ENCODE data around the gene BCAS3.
A peak's percentile ranks its signal among the peaks of the same experiment; 100 is the strongest.

The BCAS3 gene

GRCh38 chr17:61208301-61209105 lies 530.9 kb downstream of the BCAS3 start:
- TF ChIP-seq GATA2 (IDR thresholded peaks at IDR 0.05; ENCODE audit: low read depth, low read length) (no peak), GATA3 (IDR thresholded peaks at IDR 0.05; ENCODE audit: low read depth, low read length) (no peak)

- no peak for TF ChIP-seq GATA3 (IDR thresholded peaks at IDR 0.05; ENCODE audit: low read depth, low read length)
- TF ChIP-seq GATA2 (IDR thresholded peaks at IDR 0.05; ENCODE audit: low read depth, low read length) = no peak
These were observed 531.4 kb downstream of the BCAS3 start for GRCh38 chr17:61209106-61209439.

- TF ChIP-seq GATA2 (IDR thresholded peaks at IDR 0.05; ENCODE audit: low read depth, low read length) (no peak), GATA3 (IDR thresholded peaks at IDR 0.05; ENCODE audit: low read depth, low read length) (no peak)
These were observed 531.9 kb downstream of the BCAS3 start for GRCh38 chr17:61209525-61209924.

- TF ChIP-seq GATA3 (IDR thresholded peaks at IDR 0.05; ENCODE audit: low read depth, low read length) = no peak
- no peak for TF ChIP-seq GATA2 (IDR thresholded peaks at IDR 0.05; ENCODE audit: low read depth, low read length)
These were observed 533.6 kb downstream of the BCAS3 start for GRCh38 chr17:61211236-61211635.

GRCh38 chr17:61212655-61213054 lies 535.0 kb downstream of the BCAS3 start:
- TF ChIP-seq GATA3 (IDR thresholded peaks at IDR 0.05; ENCODE audit: low read depth, low read length) = no peak
- no peak for TF ChIP-seq GATA2 (IDR thresholded peaks at IDR 0.05; ENCODE audit: low read depth, low read length)

- TF ChIP-seq GATA2 (IDR thresholded peaks at IDR 0.05; ENCODE audit: low read depth, low read length) (no peak), GATA3 (IDR thresholded peaks at IDR 0.05; ENCODE audit: low read depth, low read length) (no peak)
These were observed 537.1 kb downstream of the BCAS3 start for GRCh38 chr17:61214753-61215152.

GRCh38 chr17:61216066-61216465 lies 538.4 kb downstream of the BCAS3 start:
- TF ChIP-seq GATA2 (IDR thresholded peaks at IDR 0.05; ENCODE audit: low read depth, low read length) = no peak
- no peak for TF ChIP-seq GATA3 (IDR thresholded peaks at IDR 0.05; ENCODE audit: low read depth, low read length)

GRCh38 chr17:61217878-61218437 lies 540.3 kb downstream of the BCAS3 start:
- TF ChIP-seq GATA2 (IDR thresholded peaks at IDR 0.05; ENCODE audit: low read depth, low read length) (no peak), GATA3 (IDR thresholded peaks at IDR 0.05; ENCODE audit: low read depth, low read length) (no peak)

- TF ChIP-seq GATA3 (IDR thresholded peaks at IDR 0.05; ENCODE audit: low read depth, low read length) (no peak), GATA2 (IDR thresholded peaks at IDR 0.05; ENCODE audit: low read depth, low read length) (no peak)
These were observed 540.8 kb downstream of the BCAS3 start for GRCh38 chr17:61218438-61218837.

- peak; percentile 70 for TF ChIP-seq GATA3 (IDR thresholded peaks at IDR 0.05; ENCODE audit: low read depth, low read length)
- peak; percentile 88 for TF ChIP-seq GATA2 (IDR thresholded peaks at IDR 0.05; ENCODE audit: low read depth, low read length)
These were observed 541.8 kb downstream of the BCAS3 start for GRCh38 chr17:61219460-61219859.

- TF ChIP-seq GATA2 (IDR thresholded peaks at IDR 0.05; ENCODE audit: low read depth, low read length) (no peak), GATA3 (IDR thresholded peaks at IDR 0.05; ENCODE audit: low read depth, low read length) (no peak)
These were observed 543.5 kb downstream of the BCAS3 start for GRCh38 chr17:61221181-61221580.

- TF ChIP-seq GATA3 (IDR thresholded peaks at IDR 0.05; ENCODE audit: low read depth, low read length) = no peak
These were observed 544.2 kb downstream of the BCAS3 start for GRCh38 chr17:61221597-61222471.

GRCh38 chr17:61223725-61224124 lies 546.1 kb downstream of the BCAS3 start:
- TF ChIP-seq GATA3 (IDR thresholded peaks at IDR 0.05; ENCODE audit: low read depth, low read length) = no peak
- TF ChIP-seq GATA2 (IDR thresholded peaks at IDR 0.05; ENCODE audit: low read depth, low read length) = no peak

- TF ChIP-seq GATA3 (IDR thresholded peaks at IDR 0.05; ENCODE audit: low read depth, low read length) = no peak
- TF ChIP-seq GATA2 (IDR thresholded peaks at IDR 0.05; ENCODE audit: low read depth, low read length) = no peak
These were observed 547.7 kb downstream of the BCAS3 start for GRCh38 chr17:61225178-61225882.

Measured in SH-SY5Y (cell line).